PFSK-1 (cell line): ENCODE results near the gene PCED1B.

Experiments used
- FOXP2 ChIP-seq: optimal IDR thresholded peaks from 2 replicates; pipeline ENCODE3; 2011; ENCODE audit warnings: borderline replicate concordance, control low read depth, inconsistent platforms; ENCODE audit not compliant: insufficient read depth; ENCODE audit errors: extremely low read length, extremely low read depth
- POLR2AphosphoS5 ChIP-seq: IDR thresholded peaks from 2 replicates; pipeline ENCODE4 v1.6.1; 2012; ENCODE audit warnings: low read depth, mild to moderate bottlenecking, control low read depth, low read length, moderate library complexity
- REST ChIP-seq, 2 experiments: IDR thresholded peaks; 2 replicates each; pipeline versions ENCODE4 v1.6.1 to v1.8.0; 2011 to 2012; ENCODE audit warnings: low read depth in 2 of 2, low read length in 2 of 2, control low read depth in 1 of 2, inconsistent platforms in 1 of 2, mild to moderate bottlenecking in 1 of 2, moderate library complexity in 1 of 2; ENCODE audit not compliant: insufficient read depth in 1 of 2
- SIN3A ChIP-seq: IDR thresholded peaks from 2 replicates; pipeline ENCODE4 v1.6.1; 2012; ENCODE audit warnings: mild to moderate bottlenecking, low read length, moderate library complexity, borderline replicate concordance; ENCODE audit not compliant: insufficient read depth
- TAF1 ChIP-seq: IDR thresholded peaks from 2 replicates; pipeline ENCODE4 v1.6.1; 2012; ENCODE audit warnings: low read length, control low read depth, borderline replicate concordance; ENCODE audit not compliant: insufficient read depth

GRCh38 chr12:47033789-47034555 lies 45.4 kb upstream of the PCED1B start:
- no peak for TF ChIP-seq POLR2AphosphoS5
- TF ChIP-seq SIN3A: no peak
- no peak for TF ChIP-seq TAF1
- TF ChIP-seq REST (IDR thresholded peaks at IDR 0.05; ENCODE audit: insufficient read depth in 1 of 2, low read depth in 2 of 2, low read length in 2 of 2): no peak
- no peak for TF ChIP-seq FOXP2
